Activated CD8-positive, alpha-beta memory T cell treated with anti-CD3 and anti-CD28 coated beads for 48 hours (primary cell): ENCODE measurements around the gene CKS2.

ENCODE experiments used
- DNase-seq, 3 experiments: peaks; one replicate each; pipeline ENCODE4 v3.0.0-alpha.2; 2020; ENCODE audit warnings: low read depth in 2 of 3, low spot score in 2 of 3

Gene CKS2

GRCh38 chr9:89363921-89364665, 53.1 kb downstream of the CKS2 start:
- no peak for DNase-seq

GRCh38 chr9:89364666-89365531, 53.9 kb downstream of the CKS2 start:
- DNase-seq: no peak

GRCh38 chr9:89365532-89365912, 54.5 kb downstream of the CKS2 start:
- DNase-seq: no peak
